ENCODE measurements around the gene GRIK4. TPM values are rescaled to one million over a fixed set of nuclear protein-coding genes. Genes with fewer than 3 reads are reported as not detected.

Gene GRIK4
- total and polyA plus RNA-seq, 8 donors = 0.76 to 10.1 (median 7.7) TPM

DNA sequence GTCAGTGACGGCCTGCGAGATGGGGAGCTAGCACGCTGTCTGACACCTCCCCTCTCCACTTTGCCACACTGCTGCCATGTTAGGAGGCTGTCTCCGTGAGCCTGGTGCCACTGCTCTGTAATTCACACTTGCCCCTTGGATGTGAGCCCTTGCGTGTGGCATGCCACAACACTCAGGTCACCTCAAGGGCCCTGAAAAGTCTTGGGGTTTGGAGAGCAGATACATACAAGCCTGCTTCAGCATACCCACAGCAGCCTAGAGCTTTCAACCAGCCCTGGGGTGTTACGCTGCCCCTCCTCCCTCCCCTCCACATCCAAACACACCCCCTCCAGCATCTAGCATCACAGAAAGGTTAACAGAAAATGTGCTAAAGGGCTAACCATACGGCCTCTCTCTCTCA, 442.8 kb downstream of the GRIK4 start:
- no peaks in the 10 kb centered on the region for H3K36me3 ChIP-seq
- H3K27ac ChIP-seq = no peak overlapping the region
- TF ChIP-seq, protein P1, sequence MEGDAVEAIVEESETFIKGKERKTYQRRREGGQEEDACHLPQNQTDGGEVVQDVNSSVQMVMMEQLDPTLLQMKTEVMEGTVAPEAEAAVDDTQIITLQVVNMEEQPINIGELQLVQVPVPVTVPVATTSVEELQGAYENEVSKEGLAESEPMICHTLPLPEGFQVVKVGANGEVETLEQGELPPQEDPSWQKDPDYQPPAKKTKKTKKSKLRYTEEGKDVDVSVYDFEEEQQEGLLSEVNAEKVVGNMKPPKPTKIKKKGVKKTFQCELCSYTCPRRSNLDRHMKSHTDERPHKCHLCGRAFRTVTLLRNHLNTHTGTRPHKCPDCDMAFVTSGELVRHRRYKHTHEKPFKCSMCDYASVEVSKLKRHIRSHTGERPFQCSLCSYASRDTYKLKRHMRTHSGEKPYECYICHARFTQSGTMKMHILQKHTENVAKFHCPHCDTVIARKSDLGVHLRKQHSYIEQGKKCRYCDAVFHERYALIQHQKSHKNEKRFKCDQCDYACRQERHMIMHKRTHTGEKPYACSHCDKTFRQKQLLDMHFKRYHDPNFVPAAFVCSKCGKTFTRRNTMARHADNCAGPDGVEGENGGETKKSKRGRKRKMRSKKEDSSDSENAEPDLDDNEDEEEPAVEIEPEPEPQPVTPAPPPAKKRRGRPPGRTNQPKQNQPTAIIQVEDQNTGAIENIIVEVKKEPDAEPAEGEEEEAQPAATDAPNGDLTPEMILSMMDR (IDR thresholded peaks at IDR 0.05) = no peak
- peaks cover 0 to 8% of the 10 kb centered on the region in 2 donors for H3K27me3 ChIP-seq
- H3K4me1 ChIP-seq = peaks cover 0 to 5% of the 10 kb centered on the region in 2 donors
- no peak for DNase-seq
- intact Hi-C loops (cut with DNase I) = loop anchor here in 1 of 2 donors (5.0 kb wide), 1 partner anchor 442 kb away; the partner anchor contains the start of gene GRIK4
- H3K4me3 ChIP-seq = no peak overlapping the region
- H3K9me3 ChIP-seq = no peaks in the 10 kb centered on the region
- no peak for ATAC-seq

DNA sequence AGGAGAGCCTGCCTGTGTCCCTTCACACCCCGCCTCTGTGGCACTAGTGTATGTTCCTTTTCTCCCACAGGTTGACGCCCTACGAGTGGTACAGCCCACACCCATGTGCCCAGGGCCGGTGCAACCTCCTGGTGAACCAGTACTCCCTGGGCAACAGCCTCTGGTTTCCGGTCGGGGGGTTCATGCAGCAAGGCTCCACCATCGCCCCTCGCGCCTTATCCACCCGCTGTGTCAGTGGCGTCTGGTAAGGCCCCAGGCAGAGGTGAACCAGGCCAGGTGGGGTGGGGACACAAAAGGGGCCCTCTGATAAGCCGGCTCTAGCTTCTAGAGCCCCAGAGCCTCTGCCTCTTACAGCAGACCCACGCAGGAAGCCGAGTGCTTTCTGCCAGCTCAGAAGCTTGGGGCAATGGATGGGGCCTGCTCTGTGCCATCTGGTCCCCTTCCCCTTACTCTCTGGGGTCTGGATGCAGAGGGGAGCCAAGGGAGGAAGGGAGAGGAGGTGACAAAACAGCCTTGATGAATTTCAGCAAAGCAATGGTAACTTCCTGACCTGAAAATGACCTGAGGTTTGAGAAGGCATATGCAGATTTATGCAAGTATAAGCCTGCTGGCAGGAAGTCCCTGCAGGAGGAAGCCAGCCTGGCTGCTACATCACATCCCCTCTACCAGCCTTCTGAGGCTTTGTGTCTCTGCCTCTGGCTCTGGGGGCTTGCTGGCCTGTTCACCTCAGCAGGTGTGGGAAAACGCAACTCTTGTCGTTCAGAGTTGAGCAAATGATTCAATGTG, 445.4 kb downstream of the GRIK4 start:
- ATAC-seq (no peak), DNase-seq (no peak)
- no peak overlapping the region for H3K4me3 ChIP-seq
- intact Hi-C loops (cut with DNase I) = no loop called here
- peaks cover 0 to 5% of the 10 kb centered on the region in 2 donors for H3K4me1 ChIP-seq
- H3K9me3 ChIP-seq = no peaks in the 10 kb centered on the region
- H3K36me3 ChIP-seq = no peaks in the 10 kb centered on the region
- H3K27me3 ChIP-seq = peaks cover 0 to 8% of the 10 kb centered on the region in 2 donors
- no peak overlapping the region for H3K27ac ChIP-seq
- TF ChIP-seq, protein P1 (IDR thresholded peaks at IDR 0.05) = no peak

DNA sequence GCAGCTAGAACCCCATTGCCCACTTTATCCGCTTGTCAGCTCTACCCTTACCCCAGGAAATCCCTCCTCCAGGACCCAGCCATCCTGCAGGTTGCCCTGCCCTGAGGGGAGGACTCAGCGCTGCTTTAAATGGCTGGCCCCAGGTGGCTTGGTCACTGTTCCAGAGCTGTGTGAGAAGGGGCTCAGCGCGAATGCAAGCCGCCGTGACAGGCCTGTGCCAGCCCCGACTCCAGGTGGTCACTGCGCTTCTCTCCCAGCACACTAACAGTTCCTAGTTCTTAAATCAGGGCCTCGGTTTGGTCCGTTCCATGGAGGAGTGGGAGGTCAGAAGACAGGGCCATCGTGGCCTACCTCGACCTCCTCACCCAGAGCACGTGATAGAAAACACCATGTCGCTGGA, 446.6 kb downstream of the GRIK4 start:
- ATAC-seq (no peak), DNase-seq (no peak)
- Histone ChIP-seq H3K9me3 (no peaks in the 10 kb centered on the region), H3K27ac (no peak overlapping the region), H3K27me3 (no peaks in the 10 kb centered on the region), H3K4me1 (no peaks in the 10 kb centered on the region), H3K36me3 (no peaks in the 10 kb centered on the region), H3K4me3 (no peak overlapping the region)
- intact Hi-C loops (cut with DNase I) = no loop called here
- TF ChIP-seq, protein P1 (IDR thresholded peaks at IDR 0.05) = no peak

DNA sequence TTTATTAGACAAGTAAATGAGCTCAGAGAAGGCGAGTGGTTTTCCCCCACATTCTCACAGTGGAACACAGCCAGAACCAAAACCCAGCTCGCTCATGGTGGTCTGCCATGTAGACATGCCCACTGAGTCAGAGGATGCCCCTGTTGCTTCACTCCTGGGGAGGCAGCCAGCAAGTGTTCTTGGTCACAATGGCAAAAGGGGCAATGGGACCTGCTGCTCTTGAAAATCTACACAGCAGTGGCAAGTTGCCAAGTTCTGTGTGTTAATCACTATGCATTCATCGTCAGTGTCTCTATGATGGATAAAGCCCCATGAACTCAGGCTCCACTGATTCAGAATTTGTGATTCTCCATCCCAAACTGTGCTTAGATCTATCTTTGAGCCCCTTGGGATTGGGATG, 447.6 kb downstream of the GRIK4 start:
- ATAC-seq (no peak), DNase-seq (no peak)
- intact Hi-C loops (cut with DNase I) = no loop called here
- Histone ChIP-seq H3K27me3 (no peaks in the 10 kb centered on the region), H3K27ac (no peak overlapping the region), H3K4me3 (no peak overlapping the region), H3K4me1 (no peaks in the 10 kb centered on the region), H3K36me3 (no peaks in the 10 kb centered on the region), H3K9me3 (no peaks in the 10 kb centered on the region)
- TF ChIP-seq, protein P1 (IDR thresholded peaks at IDR 0.05) = no peak

DNA sequence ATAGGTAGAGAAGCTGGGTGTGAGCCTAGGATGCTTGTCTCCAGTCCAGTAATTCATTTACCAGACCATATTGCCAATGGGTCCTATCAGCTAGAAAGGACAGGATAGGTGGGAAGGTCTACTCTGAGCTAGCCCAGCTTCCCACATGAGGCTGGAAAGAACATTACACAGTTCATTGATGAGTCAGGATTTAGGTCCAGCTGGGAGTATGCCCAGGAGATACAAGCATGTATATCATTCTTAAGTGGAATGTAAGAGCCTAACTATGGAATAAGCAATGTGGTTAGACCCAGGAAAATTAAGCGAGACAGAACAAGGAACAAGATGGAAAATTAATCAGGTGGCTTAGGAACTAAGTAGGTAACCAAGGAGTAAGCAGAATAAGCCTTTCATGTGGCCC, 453.3 kb downstream of the GRIK4 start:
- intact Hi-C loops (cut with DNase I) = no loop called here
- no peaks in the 10 kb centered on the region for H3K9me3 ChIP-seq
- H3K27ac ChIP-seq = no peak overlapping the region
- no peaks in the 10 kb centered on the region for H3K36me3 ChIP-seq
- no peak overlapping the region for H3K4me3 ChIP-seq
- ATAC-seq (no peak), DNase-seq (no peak)
- no peaks in the 10 kb centered on the region for H3K27me3 ChIP-seq
- TF ChIP-seq, protein P1 (IDR thresholded peaks at IDR 0.05) = no peak
- no peaks in the 10 kb centered on the region for H3K4me1 ChIP-seq
